IPS DF 4.7 (cell line): ENCODE results near the gene GLI1.
"Not testable (repeated sequence)": the region's sequence is repeated elsewhere in the genome, so short reads cannot be mapped to it uniquely, and the experiment has no call there.

Source experiments
- DNase-seq: peaks from one replicate; pipeline ENCODE4 v3.0.0-alpha.2; 2013; ENCODE audit warnings: low spot score; ENCODE audit errors: extremely low read depth

GLI1 gene

GRCh38 chr12:57475271-57476161 is 15.9 kb downstream of the GLI1 start:
- no peak for DNase-seq

- no peak for DNase-seq
Observed at GRCh38 chr12:57476162-57476992, 16.8 kb downstream of the GLI1 start.

- DNase-seq, result no peak
Observed at GRCh38 chr12:57476993-57477709, 17.6 kb downstream of the GLI1 start.

DNA sequence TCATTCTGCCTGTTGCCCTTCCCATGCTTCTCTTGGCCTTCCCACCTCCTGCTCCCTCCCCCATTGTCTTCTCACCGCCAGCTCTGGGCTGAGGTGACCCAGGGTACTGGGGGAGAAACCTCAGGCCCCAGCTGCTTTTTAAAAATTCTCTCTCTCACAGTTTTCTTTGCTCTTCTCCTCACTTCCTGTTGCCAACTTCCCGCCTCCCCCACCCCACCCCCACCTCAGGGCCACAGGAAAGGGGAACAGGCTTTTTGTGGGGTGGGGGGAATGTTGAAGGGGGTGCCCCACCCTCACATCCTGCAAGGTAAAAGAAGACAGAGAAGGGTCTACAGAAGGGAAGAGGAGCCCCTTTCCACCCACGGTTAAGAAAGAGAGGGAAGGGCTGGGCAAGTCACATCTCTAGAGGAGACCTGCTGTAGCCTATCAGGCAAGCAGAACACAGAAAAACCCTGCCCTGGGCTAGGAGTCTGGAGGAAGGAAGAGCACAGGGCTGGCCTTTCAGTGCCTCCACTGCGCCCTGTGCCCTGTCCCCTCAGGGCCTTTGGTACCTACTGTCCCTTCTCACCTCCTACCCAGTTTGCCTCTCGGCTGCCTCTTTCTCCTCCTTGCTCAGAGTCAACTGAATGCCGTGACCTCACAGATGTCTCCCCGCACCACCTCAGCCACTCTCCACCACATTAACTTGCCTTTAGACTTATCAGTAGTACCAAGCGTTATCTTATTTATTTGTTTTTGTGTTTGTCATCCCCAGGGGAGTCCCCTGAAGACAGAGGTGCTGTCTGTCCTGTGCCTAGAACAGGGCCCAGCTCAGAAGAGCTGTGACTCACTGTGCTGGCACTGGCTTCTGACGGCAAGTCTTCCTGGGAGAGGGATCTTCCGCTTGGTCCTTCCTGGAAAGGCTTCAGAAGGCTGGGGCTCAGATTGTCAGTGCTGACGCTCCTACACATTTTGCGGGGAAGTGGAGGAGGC is 18.4 kb downstream of the GLI1 start:
- DNase-seq, result no peak

DNA sequence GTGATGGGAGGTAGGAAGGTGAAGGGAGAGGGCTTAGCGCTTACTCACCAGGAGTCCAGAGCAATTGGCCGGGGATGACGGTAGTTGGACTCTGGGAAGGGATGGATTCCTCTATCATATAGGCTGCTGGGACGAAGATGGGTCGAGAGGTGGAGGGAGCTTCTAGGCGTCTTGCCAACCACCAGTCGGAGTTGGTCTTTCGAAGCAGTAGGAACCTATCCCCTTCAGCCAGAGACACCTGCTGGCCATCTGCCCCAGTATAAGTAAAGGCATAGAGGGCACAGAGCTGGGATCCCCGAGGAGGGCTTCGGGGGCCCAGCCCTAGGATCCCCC is 19.4 kb downstream of the GLI1 start:
- no peak for DNase-seq

DNA sequence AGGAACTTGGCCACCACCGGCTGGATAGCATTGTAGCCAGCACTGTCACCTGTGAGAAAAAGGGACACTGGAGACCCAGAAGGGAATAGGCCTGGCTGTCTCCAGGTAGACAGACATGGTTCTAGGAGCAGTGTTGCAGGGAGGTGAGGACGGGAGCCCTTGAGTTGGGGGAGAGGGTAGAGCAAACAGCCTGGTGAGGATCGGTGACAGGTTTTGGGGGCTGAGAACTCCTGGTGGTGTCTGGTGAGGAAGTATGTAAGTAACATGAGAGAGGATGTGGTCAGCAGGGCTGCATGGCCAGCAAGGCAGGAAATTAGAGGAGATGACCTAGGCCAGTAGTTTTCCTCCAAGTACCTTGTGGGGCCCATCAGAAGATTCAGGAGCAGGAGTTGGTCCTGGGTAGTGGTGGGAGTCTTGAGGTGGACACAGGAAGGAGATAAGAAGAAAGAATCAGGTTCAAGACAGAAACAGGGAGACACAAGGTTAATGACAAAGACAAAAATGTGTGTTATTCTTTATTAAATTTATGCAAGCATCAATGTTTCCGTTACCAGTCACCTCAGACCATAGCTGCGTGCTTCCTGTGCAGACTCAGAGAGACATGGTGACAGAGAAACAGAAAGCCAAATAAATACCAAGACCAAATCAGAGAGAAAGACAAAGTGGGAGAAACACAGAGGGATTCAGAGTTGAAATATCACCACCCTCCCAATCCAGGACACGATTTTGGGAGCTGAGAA is 20.0 kb downstream of the GLI1 start, which contains the start of gene ARHGAP9:
TSS of gene ARHGAP9 (minus strand) at position 491 of the 740 bp plus-strand sequence. CDS start at position 31, 460 bp downstream.
- no peak for DNase-seq

DNA sequence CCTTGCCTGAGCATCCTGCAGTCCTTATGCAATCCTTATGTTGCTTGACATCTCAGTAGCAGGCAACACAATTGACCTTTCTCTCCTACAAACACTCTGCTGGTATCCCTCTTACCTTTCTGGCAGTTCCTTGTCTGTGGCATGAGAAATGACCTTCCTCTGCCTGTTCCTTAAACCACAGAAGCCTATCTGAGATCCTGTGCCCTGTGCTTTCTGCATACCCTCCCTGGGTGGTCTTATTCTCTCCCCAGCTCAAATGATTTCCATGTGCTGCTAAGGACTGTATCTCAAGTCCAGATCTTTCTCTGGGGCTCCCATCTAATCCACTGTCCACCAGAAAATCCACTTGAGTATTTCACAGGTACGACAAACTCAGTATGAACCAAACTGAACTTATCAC is 22.1 kb downstream of the GLI1 start:
- DNase-seq, result no peak

GRCh38 chr12:57483466-57483865 is 23.9 kb downstream of the GLI1 start:
- no peak for DNase-seq

- DNase-seq, result no peak
Observed at GRCh38 chr12:57485695-57486094, 26.1 kb downstream of the GLI1 start.

DNA sequence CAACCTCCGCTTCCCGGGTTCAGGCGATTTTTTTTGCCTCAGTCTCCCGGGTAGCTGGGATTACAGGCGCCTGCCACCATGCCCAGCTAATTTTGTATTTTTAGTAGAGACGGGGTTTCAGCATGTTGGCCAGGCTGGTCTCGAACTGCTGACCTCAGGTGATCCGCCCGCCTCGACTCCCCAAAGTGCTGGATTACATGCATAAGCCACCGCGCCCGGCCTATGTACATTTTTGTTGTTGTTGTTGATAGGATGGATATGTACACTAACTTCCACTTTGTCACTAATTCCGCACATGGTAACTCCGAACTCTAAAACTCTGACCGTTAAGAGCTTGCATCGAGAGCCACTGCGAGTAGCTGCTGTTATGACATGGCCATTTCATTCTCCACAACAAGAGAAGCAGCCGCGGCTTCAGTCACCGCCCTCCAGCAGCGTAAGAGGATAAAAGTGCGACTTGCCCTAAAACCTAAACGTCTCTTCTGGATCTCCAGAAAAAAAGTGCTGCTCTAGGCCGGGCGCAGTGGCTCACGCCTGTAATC is 27.5 kb downstream of the GLI1 start:
- no peak for DNase-seq

- DNase-seq, result peak; percentile 98
Observed at GRCh38 chr12:57487597-57488401, 28.2 kb downstream of the GLI1 start, which contains the start of gene MARS1. MARS1 (plus strand) TSS chr12:57488068; CDS start chr12:57488091, 23 bp downstream.

GRCh38 chr12:57488402-57489156 is 29.0 kb downstream of the GLI1 start:
- no peak for DNase-seq

- no peak for DNase-seq
Observed at GRCh38 chr12:57489157-57489641, 29.6 kb downstream of the GLI1 start.

DNA sequence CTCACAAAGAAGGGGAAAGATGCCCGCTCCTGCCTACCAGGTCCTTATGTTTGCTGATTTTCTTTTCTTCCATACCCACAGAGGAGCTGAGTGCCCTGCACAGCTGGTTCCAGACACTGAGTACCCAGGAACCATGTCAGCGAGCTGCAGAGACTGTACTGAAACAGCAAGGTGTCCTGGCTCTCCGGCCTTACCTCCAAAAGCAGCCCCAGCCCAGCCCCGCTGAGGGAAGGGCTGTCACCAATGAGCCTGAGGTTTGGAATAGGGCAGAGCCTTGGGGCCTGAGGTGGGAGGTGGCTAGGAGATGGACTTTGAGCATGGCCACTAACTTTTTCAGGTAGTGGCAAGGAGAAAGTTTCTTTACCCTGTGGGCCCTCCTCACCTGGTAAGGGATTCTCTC is 30.5 kb downstream of the GLI1 start:
- no peak for DNase-seq

DNA sequence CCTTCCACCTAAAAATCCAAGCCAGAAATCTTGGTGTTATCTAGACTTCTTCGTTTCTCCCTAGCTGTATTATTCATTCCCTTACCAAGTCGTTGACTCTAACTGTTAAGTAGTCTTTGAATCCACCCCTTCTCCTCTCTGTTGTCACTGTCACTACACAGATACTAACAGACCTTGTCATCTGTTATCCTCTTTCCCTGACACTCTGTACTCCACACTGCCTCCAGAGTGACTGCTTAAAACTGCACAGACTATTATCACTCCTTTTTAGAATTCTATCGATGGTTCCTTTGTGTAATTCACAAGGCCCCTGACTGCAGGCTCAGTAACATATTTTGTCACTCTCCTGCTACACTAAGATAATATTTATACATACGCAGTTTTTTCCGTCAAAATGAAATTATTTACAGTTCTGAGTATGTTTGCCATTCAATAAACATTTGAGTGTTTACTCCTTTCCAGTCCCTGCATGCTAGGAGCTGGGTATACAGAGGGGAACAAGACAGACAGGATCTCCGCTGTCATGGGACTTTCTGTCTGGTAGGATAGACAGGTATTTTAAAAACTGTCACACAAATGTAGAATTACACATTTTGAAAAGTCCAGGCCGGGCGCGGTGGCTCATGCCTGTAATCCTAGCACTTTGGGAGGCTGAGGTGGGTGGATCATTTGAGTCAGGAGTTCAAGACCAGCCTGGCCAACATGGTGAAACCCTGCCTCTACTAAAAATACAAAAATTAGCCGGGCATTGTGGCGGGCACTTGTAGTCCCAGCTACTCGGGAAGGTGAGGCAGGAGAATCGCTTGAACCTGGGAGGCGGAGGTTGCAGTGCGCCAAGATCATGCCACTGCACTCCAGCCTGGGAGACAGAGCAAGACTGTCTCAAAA is 32.1 kb downstream of the GLI1 start:
- DNase-seq, result no peak

DNA sequence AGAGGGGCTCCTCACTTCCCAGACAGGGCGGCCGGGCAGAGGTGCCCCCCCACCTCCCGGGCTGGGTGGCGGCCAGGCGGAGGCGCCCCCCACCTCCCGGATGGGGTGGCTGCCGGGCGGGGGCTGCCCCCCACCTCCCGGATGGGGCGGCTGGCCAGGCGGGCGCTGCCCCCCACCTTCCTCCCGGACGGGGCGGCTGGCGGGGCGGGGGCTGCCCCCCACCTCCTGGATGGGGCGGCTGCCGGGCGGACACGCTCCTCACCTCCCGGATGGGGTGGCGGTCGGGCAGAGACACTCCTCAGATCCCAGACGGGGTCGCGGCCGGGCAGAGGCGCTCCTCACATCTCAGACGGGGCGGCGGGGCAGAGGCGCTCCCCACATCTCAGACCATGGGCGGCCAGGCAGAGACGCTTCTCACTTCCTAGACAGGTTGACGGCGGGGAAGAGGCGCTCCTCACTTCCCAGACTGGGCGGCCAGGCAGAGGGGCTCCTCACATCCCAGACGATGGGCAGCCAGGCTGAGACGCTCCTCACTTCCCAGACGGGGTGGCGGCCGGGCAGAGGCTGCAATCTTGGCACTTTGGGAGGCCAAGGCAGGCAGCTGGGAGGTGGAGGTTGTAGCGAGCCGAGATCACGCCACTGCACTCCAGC is 35.6 kb downstream of the GLI1 start:
- not testable (repeated sequence) for DNase-seq
